SJSA1 (cell line): ENCODE data around the gene XPNPEP2. TPM values are rescaled to one million over a fixed set of nuclear protein-coding genes. Genes with fewer than 3 reads are reported as not detected.
"Not testable (repeated sequence)": the region's sequence is repeated elsewhere in the genome, so short reads cannot be mapped to it uniquely, and the experiment has no call there.

Experiments used
- DNase-seq, 2 experiments: peaks; one replicate each; pipeline ENCODE4 v3.0.0-alpha.2; 2015 to 2020; ENCODE audit warnings: low spot score in 2 of 2, low read depth in 1 of 2
- H3K27ac ChIP-seq: fragments of 250-450 bp; sonication (Bioruptor Pico); 2 replicates; pipeline ENCODE4 v1.5.1; 2020; ENCODE audit warnings: mild to moderate bottlenecking, moderate library complexity
- H3K27me3 ChIP-seq: fragments of 250-450 bp; sonication (Bioruptor Pico); replicated peaks from 2 replicates; pipeline ENCODE4 v1.5.1; 2020; ENCODE audit warnings: mild to moderate bottlenecking, moderate library complexity
- H3K36me3 ChIP-seq: fragments of 250-450 bp; sonication (Bioruptor Pico); 2 replicates; pipeline ENCODE4 v1.5.1; 2020; ENCODE audit warnings: mild to moderate bottlenecking
- H3K4me1 ChIP-seq: fragments of 250-450 bp; sonication (Bioruptor Pico); replicated peaks from 2 replicates; pipeline ENCODE4 v1.6.1; 2021; ENCODE audit warnings: mild to moderate bottlenecking
- H3K4me3 ChIP-seq: fragments of 250-450 bp; sonication (Bioruptor Pico); 2 replicates; pipeline ENCODE4 v1.5.1; 2020; ENCODE audit warnings: mild to moderate bottlenecking
- H3K9me3 ChIP-seq: fragments of 250-450 bp; sonication (Bioruptor Pico); replicated peaks from 2 replicates; pipeline ENCODE4 v1.5.1; 2020; ENCODE audit warnings: mild to moderate bottlenecking
- total RNA-seq: library from RNA; depleted of rRNA; stranded (reverse); fragments of >200 nt; shearing (Covaris generic); gene quantifications from 2 replicates; pipeline ENCODE4 v1.2.3, GENCODE V29; 2014

XPNPEP2 gene
- total RNA-seq, 1 experiment from 2014 or later: 0.03 TPM

- Histone ChIP-seq H3K36me3 (no peaks in the 10 kb centered on the region), H3K27me3 (no peaks in the 10 kb centered on the region), H3K4me1 (peaks cover 3% of the 10 kb centered on the region; the same call in 1 of the 2 replicates), H3K4me3 (no peak overlapping the region), H3K27ac (no peak overlapping the region), H3K9me3 (no peaks in the 10 kb centered on the region)
- DNase-seq: peak; percentile 51 to 58
Measured at GRCh38 chrX:129726307-129727111, 12.3 kb upstream of the XPNPEP2 start.

- H3K9me3 ChIP-seq: no peaks in the 10 kb centered on the region
- H3K4me1 ChIP-seq: peaks cover 3% of the 10 kb centered on the region; the same call in 1 of the 2 replicates
- no peaks in the 10 kb centered on the region for H3K36me3 ChIP-seq
- H3K27ac ChIP-seq: no peak overlapping the region
- no peaks in the 10 kb centered on the region for H3K27me3 ChIP-seq
- DNase-seq: no peak
- no peak overlapping the region for H3K4me3 ChIP-seq
Measured at GRCh38 chrX:129728061-129728460, 10.7 kb upstream of the XPNPEP2 start.

- H3K27me3 ChIP-seq: no peaks in the 10 kb centered on the region
- no peak for DNase-seq
- H3K9me3 ChIP-seq: no peaks in the 10 kb centered on the region
- no peaks in the 10 kb centered on the region for H3K4me1 ChIP-seq
- H3K36me3 ChIP-seq: no peaks in the 10 kb centered on the region
- H3K4me3 ChIP-seq: no peak overlapping the region
- H3K27ac ChIP-seq: no peak overlapping the region
Measured at GRCh38 chrX:129731228-129731627, 7.6 kb upstream of the XPNPEP2 start.

GRCh38 chrX:129732857-129733256 lies 5.9 kb upstream of the XPNPEP2 start:
- Histone ChIP-seq H3K27me3 (no peaks in the 10 kb centered on the region), H3K9me3 (no peaks in the 10 kb centered on the region), H3K4me3 (no peak overlapping the region), H3K4me1 (peaks cover 4% of the 10 kb centered on the region), H3K27ac (no peak overlapping the region), H3K36me3 (no peaks in the 10 kb centered on the region)
- no peak for DNase-seq

- no peak overlapping the region for H3K27ac ChIP-seq
- no peaks in the 10 kb centered on the region for H3K36me3 ChIP-seq
- H3K27me3 ChIP-seq: no peaks in the 10 kb centered on the region
- peaks cover 8% of the 10 kb centered on the region for H3K4me1 ChIP-seq
- H3K9me3 ChIP-seq: no peaks in the 10 kb centered on the region
- H3K4me3 ChIP-seq: no peak overlapping the region
- no peak for DNase-seq
Measured at GRCh38 chrX:129733335-129733734, 5.4 kb upstream of the XPNPEP2 start.

GRCh38 chrX:129736491-129736890 lies 2.3 kb upstream of the XPNPEP2 start:
- Histone ChIP-seq H3K4me3 (no peak overlapping the region), H3K27ac (no peak overlapping the region), H3K4me1 (peaks cover 8% of the 10 kb centered on the region), H3K9me3 (no peaks in the 10 kb centered on the region), H3K27me3 (no peaks in the 10 kb centered on the region), H3K36me3 (no peaks in the 10 kb centered on the region)
- no peak for DNase-seq

GRCh38 chrX:129737916-129738315 lies 863 bp upstream of the XPNPEP2 start:
- Histone ChIP-seq H3K27ac (no peak overlapping the region), H3K36me3 (no peaks in the 10 kb centered on the region), H3K4me1 (peaks cover 8% of the 10 kb centered on the region), H3K4me3 (no peak overlapping the region), H3K9me3 (no peaks in the 10 kb centered on the region), H3K27me3 (no peaks in the 10 kb centered on the region)
- no peak for DNase-seq

- no peaks in the 10 kb centered on the region for H3K27me3 ChIP-seq
Measured at GRCh38 chrX:129739578-129739977, 799 bp downstream of the XPNPEP2 start.

GRCh38 chrX:129741880-129742758 lies 3.3 kb downstream of the XPNPEP2 start:
- Histone ChIP-seq H3K36me3 (no peaks in the 10 kb centered on the region), H3K9me3 (no peaks in the 10 kb centered on the region), H3K27me3 (no peaks in the 10 kb centered on the region), H3K4me3 (no peak overlapping the region), H3K27ac (no peak overlapping the region), H3K4me1 (peaks cover 8% of the 10 kb centered on the region)
- no peak for DNase-seq

More at GRCh38 chrX:129739578-129739977, 799 bp downstream of the XPNPEP2 start:
- Histone ChIP-seq H3K36me3 (no peaks in the 10 kb centered on the region), H3K4me3 (no peak overlapping the region), H3K4me1 (peaks cover 8% of the 10 kb centered on the region), H3K9me3 (no peaks in the 10 kb centered on the region), H3K27ac (no peak overlapping the region)
- DNase-seq: no peak

GRCh38 chrX:129742759-129743152 lies 4.0 kb downstream of the XPNPEP2 start:
- not testable (repeated sequence) for H3K4me3 ChIP-seq, H3K27ac ChIP-seq, H3K27me3 ChIP-seq, H3K9me3 ChIP-seq, DNase-seq, H3K36me3 ChIP-seq, H3K4me1 ChIP-seq

- H3K9me3 ChIP-seq: no peaks in the 10 kb centered on the region
- DNase-seq: no peak
Measured at GRCh38 chrX:129743821-129744220, 5.0 kb downstream of the XPNPEP2 start.

GRCh38 chrX:129744861-129745321 lies 6.1 kb downstream of the XPNPEP2 start:
- Histone ChIP-seq H3K4me3 (no peak overlapping the region), H3K27me3 (no peaks in the 10 kb centered on the region), H3K36me3 (no peaks in the 10 kb centered on the region), H3K9me3 (no peaks in the 10 kb centered on the region), H3K4me1 (no peaks in the 10 kb centered on the region; the same call in 1 of the 2 replicates), H3K27ac (no peak overlapping the region)
- DNase-seq: no peak

More at GRCh38 chrX:129743821-129744220, 5.0 kb downstream of the XPNPEP2 start:
- H3K4me3 ChIP-seq: no peak overlapping the region
- no peaks in the 10 kb centered on the region for H3K36me3 ChIP-seq
- H3K27ac ChIP-seq: no peak overlapping the region
- no peaks in the 10 kb centered on the region; the same call in 1 of the 2 replicates for H3K4me1 ChIP-seq
- H3K27me3 ChIP-seq: no peaks in the 10 kb centered on the region

GRCh38 chrX:129746557-129747470 lies 8.0 kb downstream of the XPNPEP2 start:
- Histone ChIP-seq H3K9me3 (no peaks in the 10 kb centered on the region), H3K27me3 (no peaks in the 10 kb centered on the region), H3K27ac (no peak overlapping the region), H3K4me3 (no peak overlapping the region), H3K36me3 (no peaks in the 10 kb centered on the region), H3K4me1 (no peaks in the 10 kb centered on the region; the same call in 1 of the 2 replicates)
- no peak for DNase-seq
